Measurements from ENCODE around the gene CEP43. TPM values are rescaled to one million over a fixed set of nuclear protein-coding genes. Genes with fewer than 3 reads are reported as not detected.

The CEP43 gene
- polyA plus RNA-seq, 2 donors, result 6.1 to 6.9 TPM

GRCh38 chr6:167031082-167031709, 32.0 kb downstream of the CEP43 start:
- Histone ChIP-seq H3K4me3 (ENCODE audit: low read depth in 1 of 2, low read length in 2 of 2) (no peak overlapping the region), H3K36me3 (ENCODE audit: control insufficient read depth in 2 of 2, insufficient read depth in 2 of 2, low read length in 1 of 2) (peaks cover 2 to 23% of the 10 kb centered on the region in 2 donors), H3K9me3 (ENCODE audit: control insufficient read depth in 2 of 2, insufficient read depth in 1 of 2, low read depth in 1 of 2, low read length in 1 of 2) (no peaks in the 10 kb centered on the region), H3K27me3 (ENCODE audit: control insufficient read depth in 1 of 2, insufficient read depth in 2 of 2, low read length in 2 of 2) (no peaks in the 10 kb centered on the region), H3K27ac (ENCODE audit: low read depth in 2 of 2, low read length in 1 of 2) (no peak overlapping the region), H3K4me1 (ENCODE audit: control insufficient read depth in 2 of 2, insufficient read depth in 2 of 2, low read length in 1 of 2) (no peaks in the 10 kb centered on the region)
- 88 to 92% methylated on average over 6 of the region's 6 CpGs for WGBS, 2 donors

DNA sequence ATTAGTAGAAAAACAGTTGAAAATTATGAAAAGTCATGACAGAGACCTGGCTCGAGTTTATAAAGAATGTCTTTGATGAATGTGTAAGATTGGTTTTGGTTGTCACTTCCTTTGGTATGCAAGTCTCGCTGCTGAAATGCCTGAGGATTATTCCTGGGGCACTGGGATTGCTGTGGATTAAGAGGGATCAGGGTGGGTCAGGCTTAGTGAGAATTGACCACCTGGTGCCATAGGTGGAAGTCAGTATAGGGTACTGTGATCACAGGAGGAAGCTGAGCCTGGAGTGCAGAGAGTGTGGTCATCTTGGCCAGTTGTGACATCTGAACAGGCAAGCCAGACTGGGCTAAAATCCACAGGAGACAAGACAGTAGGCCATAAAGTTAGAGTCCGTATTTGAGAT, 34.9 kb downstream of the CEP43 start:
- Histone ChIP-seq H3K4me1 (ENCODE audit: control insufficient read depth in 2 of 2, insufficient read depth in 2 of 2, low read length in 1 of 2) (no peaks in the 10 kb centered on the region), H3K27me3 (ENCODE audit: control insufficient read depth in 1 of 2, insufficient read depth in 2 of 2, low read length in 2 of 2) (no peaks in the 10 kb centered on the region), H3K36me3 (ENCODE audit: control insufficient read depth in 2 of 2, insufficient read depth in 2 of 2, low read length in 1 of 2) (peaks cover 1 to 13% of the 10 kb centered on the region in 2 donors), H3K27ac (ENCODE audit: low read depth in 2 of 2, low read length in 1 of 2) (no peak overlapping the region), H3K9me3 (ENCODE audit: control insufficient read depth in 2 of 2, insufficient read depth in 1 of 2, low read depth in 1 of 2, low read length in 1 of 2) (no peaks in the 10 kb centered on the region), H3K4me3 (ENCODE audit: low read depth in 1 of 2, low read length in 2 of 2) (no peak overlapping the region)
- WGBS, 2 donors, result 87 to 89% methylated on average over 3 of the region's 3 CpGs

DNA sequence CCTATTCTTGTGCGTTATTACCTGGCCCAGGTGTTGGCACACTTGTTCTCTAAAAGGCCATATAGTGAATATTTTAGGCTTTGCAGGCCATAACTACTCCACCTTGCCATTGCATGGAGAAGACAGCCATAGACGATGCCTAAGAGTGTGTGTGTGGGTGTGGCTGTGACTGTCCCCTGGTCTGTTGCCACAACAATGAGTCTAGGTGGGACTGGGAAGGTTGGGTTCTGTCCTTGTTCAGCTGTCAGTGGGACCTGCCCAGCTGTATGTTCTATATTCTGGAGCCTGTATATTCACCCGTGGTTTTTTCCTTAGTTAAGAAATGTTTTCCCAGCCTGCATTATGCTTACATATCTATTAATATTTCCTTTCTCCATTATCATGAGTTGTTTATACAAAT, 38.6 kb downstream of the CEP43 start:
- Histone ChIP-seq H3K27ac (ENCODE audit: low read depth in 2 of 2, low read length in 1 of 2) (no peak overlapping the region), H3K4me3 (ENCODE audit: low read depth in 1 of 2, low read length in 2 of 2) (no peak overlapping the region), H3K36me3 (ENCODE audit: control insufficient read depth in 2 of 2, insufficient read depth in 2 of 2, low read length in 1 of 2) (peaks cover 0 to 10% of the 10 kb centered on the region in 2 donors), H3K4me1 (ENCODE audit: control insufficient read depth in 2 of 2, insufficient read depth in 2 of 2, low read length in 1 of 2) (no peaks in the 10 kb centered on the region), H3K9me3 (ENCODE audit: control insufficient read depth in 2 of 2, insufficient read depth in 1 of 2, low read depth in 1 of 2, low read length in 1 of 2) (no peaks in the 10 kb centered on the region), H3K27me3 (ENCODE audit: control insufficient read depth in 1 of 2, insufficient read depth in 2 of 2, low read length in 2 of 2) (no peaks in the 10 kb centered on the region)
- 77 to 84% methylated on average over 3 of the region's 3 CpGs for WGBS, 2 donors

GRCh38 chr6:167044696-167045095, 45.5 kb downstream of the CEP43 start:
- Histone ChIP-seq H3K4me3 (ENCODE audit: low read depth in 1 of 2, low read length in 2 of 2) (no peak overlapping the region), H3K9me3 (ENCODE audit: control insufficient read depth in 2 of 2, insufficient read depth in 1 of 2, low read depth in 1 of 2, low read length in 1 of 2) (no peaks in the 10 kb centered on the region), H3K27me3 (ENCODE audit: control insufficient read depth in 1 of 2, insufficient read depth in 2 of 2, low read length in 2 of 2) (no peaks in the 10 kb centered on the region), H3K27ac (ENCODE audit: low read depth in 2 of 2, low read length in 1 of 2) (no peak overlapping the region), H3K36me3 (ENCODE audit: control insufficient read depth in 2 of 2, insufficient read depth in 2 of 2, low read length in 1 of 2) (peaks cover 0 to 8% of the 10 kb centered on the region in 2 donors), H3K4me1 (ENCODE audit: control insufficient read depth in 2 of 2, insufficient read depth in 2 of 2, low read length in 1 of 2) (peaks cover 0 to 2% of the 10 kb centered on the region in 2 donors)
- WGBS, 2 donors, result 82 to 91% methylated on average over 10 of the region's 10 CpGs

DNA sequence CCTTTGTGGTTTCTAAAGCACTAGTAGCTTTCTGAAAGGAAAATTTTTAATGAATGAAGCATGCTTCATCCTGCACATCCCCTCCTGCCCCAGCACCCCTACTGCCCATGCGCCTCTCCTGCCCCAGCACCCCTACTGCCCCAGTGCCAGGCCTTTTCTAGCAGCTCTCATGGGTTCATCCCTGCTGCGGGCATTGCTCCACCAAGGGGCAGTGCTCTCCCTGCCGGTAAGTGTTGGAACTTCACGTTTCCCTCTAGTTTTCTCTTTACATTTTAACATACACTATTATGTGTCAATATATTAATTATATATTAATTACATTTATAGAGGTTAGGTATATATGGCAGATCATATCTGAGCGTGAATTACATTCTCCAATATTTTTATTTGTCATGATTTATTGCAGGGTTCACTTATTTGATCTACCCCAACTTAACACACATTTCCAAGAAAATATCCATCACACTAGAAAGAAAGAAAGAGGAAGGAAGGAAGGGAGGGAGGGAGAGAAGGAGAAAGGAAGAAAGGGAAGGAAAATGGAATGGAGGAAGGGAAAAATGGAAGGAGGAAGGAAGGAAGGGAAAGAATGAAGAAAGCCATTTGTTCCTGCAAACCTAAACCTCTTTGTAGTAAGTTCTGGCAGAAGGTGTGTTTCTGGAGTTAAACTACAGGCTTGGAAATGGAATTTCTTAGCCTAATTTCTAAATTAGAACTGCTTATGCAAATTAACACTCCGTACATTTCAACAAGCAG, 46.8 kb downstream of the CEP43 start:
- Histone ChIP-seq H3K36me3 (ENCODE audit: control insufficient read depth in 2 of 2, insufficient read depth in 2 of 2, low read length in 1 of 2) (peaks cover 0 to 8% of the 10 kb centered on the region in 2 donors), H3K27me3 (ENCODE audit: control insufficient read depth in 1 of 2, insufficient read depth in 2 of 2, low read length in 2 of 2) (no peaks in the 10 kb centered on the region), H3K4me3 (ENCODE audit: low read depth in 1 of 2, low read length in 2 of 2) (no peak overlapping the region), H3K4me1 (ENCODE audit: control insufficient read depth in 2 of 2, insufficient read depth in 2 of 2, low read length in 1 of 2) (peaks cover 0 to 2% of the 10 kb centered on the region in 2 donors), H3K27ac (ENCODE audit: low read depth in 2 of 2, low read length in 1 of 2) (no peak overlapping the region), H3K9me3 (ENCODE audit: control insufficient read depth in 2 of 2, insufficient read depth in 1 of 2, low read depth in 1 of 2, low read length in 1 of 2) (no peaks in the 10 kb centered on the region)
- WGBS, 2 donors, result 82 to 89% methylated on average over 6 of the region's 6 CpGs

DNA sequence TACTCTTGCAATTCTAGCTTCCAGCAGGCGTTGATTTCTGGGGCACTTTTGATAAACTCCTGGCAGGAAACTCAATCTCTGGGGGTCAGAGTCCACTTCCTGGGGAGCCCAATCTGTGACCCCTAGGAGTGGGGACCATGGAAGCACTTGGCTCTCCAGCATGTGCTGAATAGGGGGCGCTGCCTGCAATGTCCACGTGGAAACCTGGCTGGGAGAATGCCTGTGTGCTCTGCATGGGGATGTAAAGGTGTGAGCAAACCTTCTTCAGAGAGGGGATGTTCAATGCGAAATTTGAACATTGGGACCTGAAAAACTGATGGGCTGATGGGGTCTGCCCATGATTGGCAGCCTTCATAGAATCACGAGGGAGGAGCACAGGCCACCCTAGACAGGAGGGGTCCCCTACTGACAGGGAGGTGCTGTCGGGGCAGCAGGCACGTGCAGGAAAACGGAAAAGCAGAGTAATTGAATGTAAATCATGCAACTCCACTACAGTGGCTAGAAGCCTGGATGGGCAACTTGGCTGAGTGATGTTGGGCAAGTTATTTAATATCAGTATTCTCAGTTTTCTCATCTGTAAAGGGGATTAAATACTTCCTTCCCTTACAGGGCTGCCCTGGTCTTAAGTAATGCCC, 47.8 kb downstream of the CEP43 start:
- Histone ChIP-seq H3K27ac (ENCODE audit: low read depth in 2 of 2, low read length in 1 of 2) (no peak overlapping the region), H3K36me3 (ENCODE audit: control insufficient read depth in 2 of 2, insufficient read depth in 2 of 2, low read length in 1 of 2) (peaks cover 0 to 8% of the 10 kb centered on the region in 2 donors), H3K9me3 (ENCODE audit: control insufficient read depth in 2 of 2, insufficient read depth in 1 of 2, low read depth in 1 of 2, low read length in 1 of 2) (no peaks in the 10 kb centered on the region), H3K4me1 (ENCODE audit: control insufficient read depth in 2 of 2, insufficient read depth in 2 of 2, low read length in 1 of 2) (peaks cover 0 to 2% of the 10 kb centered on the region in 2 donors), H3K4me3 (ENCODE audit: low read depth in 1 of 2, low read length in 2 of 2) (no peak overlapping the region), H3K27me3 (ENCODE audit: control insufficient read depth in 1 of 2, insufficient read depth in 2 of 2, low read length in 2 of 2) (no peaks in the 10 kb centered on the region)
- WGBS, 2 donors, result 73 to 84% methylated on average over 8 of the region's 8 CpGs

DNA sequence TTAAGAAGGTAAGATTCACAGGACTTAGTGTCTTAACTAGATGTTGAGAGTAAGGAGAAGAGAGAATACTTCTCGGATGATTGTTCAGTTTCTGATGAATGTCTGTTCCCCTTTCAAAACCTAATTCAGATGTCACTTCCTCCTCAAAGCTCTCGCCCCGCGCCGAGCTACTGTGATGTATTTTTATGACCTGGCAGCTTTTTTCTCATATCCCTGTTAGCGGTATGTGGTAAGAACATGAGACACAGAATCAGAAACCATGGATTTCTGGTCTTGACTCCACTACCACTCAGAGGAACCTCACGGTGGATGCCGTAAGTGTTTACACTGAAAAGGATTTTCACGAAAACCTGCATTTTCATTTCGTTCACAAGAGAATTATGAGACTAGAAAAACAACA, 48.4 kb downstream of the CEP43 start:
- H3K4me3 ChIP-seq (ENCODE audit: low read depth in 1 of 2, low read length in 2 of 2), result no peak overlapping the region
- H3K27ac ChIP-seq (ENCODE audit: low read depth in 2 of 2, low read length in 1 of 2), result no peak overlapping the region
- H3K36me3 ChIP-seq (ENCODE audit: control insufficient read depth in 2 of 2, insufficient read depth in 2 of 2, low read length in 1 of 2), result peaks cover 0 to 5% of the 10 kb centered on the region in 2 donors
- H3K9me3 ChIP-seq (ENCODE audit: control insufficient read depth in 2 of 2, insufficient read depth in 1 of 2, low read depth in 1 of 2, low read length in 1 of 2), result no peaks in the 10 kb centered on the region
- H3K4me1 ChIP-seq (ENCODE audit: control insufficient read depth in 2 of 2, insufficient read depth in 2 of 2, low read length in 1 of 2), result peaks cover 0 to 2% of the 10 kb centered on the region in 2 donors
- H3K27me3 ChIP-seq (ENCODE audit: control insufficient read depth in 1 of 2, insufficient read depth in 2 of 2, low read length in 2 of 2), result no peaks in the 10 kb centered on the region
- 70 to 76% methylated on average over 10 of the region's 10 CpGs for WGBS, 2 donors

Other genes starting within 250 kb of the CEP43 start
- 10 to 100 TPM; 19.7 to 26.8 TPM for gene RNASET2, start 42.8 kb upstream of the CEP43 start, polyA plus RNA-seq
- under 1 TPM in 1 of 2 donors, not detected in 1; 0.27 TPM for gene CCR6, start 123.7 kb downstream of the CEP43 start, polyA plus RNA-seq
- not detected for gene GPR31, start 158.6 kb downstream of the CEP43 start, polyA plus RNA-seq

All from esophagus (tissue), 2 donors.